ENCODE measurements around the gene BMP6. TPM values are rescaled to one million over a fixed set of nuclear protein-coding genes. Genes with fewer than 3 reads are reported as not detected.

Gene BMP6
- polyA plus RNA-seq, 2 of the 4 experiments (the other 2 are of a cell fraction): 8.4 to 23.0 TPM

DNA sequence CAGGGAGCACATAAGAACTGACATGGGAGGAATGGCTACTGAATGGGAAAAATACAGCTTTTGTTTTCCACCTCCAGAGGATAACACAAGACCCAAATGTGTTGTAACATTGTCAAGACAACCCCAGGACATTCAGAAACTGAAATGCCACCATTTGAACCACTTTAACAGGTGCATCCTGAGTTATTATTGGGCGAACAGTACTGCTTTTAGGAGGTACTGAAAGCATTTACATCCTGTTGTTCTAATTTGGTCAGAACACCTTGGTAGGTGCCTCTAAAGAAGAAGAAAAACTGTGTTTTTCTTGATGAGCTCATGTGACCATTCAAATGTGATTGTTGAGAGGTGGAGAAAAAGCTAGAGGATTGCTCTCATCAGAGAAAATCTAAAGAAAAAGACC is 191.1 kb downstream of the BMP6 start:
- 52% methylated on average over 1 of the region's 1 CpG for WGBS (ENCODE audit: missing lambda C conversion rate)
- Histone ChIP-seq H3K27ac (no peak overlapping the region), H3K4me1 (0 out of 3 replicates have a peak, but pooled peaks cover 3% of the 10 kb centered on the region), H3K4me3 (no peak overlapping the region), H3K9me3 (no peaks in the 10 kb centered on the region), H3K4me2 (no peak overlapping the region)
- CTCF ChIA-PET: interaction anchor here (1.4 kb wide), 1 partner anchor 76 kb away, joined by 6 read pairs; no protein-coding TSS in a partner anchor
- ATAC-seq (no peak), DNase-seq (ENCODE audit: low read depth in 1 of 2, low spot score in 1 of 2) (no peak), FAIRE-seq (no peak)
- TF ChIP-seq RARB (CRISPR knock-in tag; IDR thresholded peaks at IDR 0.05): no peak
- no peak for TF ChIP-seq CHD2 (IDR thresholded peaks at IDR 0.05; ENCODE audit: low read length, partially characterized antibody)
- no peak for TF ChIP-seq SMC3 (IDR thresholded peaks at IDR 0.05)
- TF ChIP-seq POLR2A (IDR thresholded peaks at IDR 0.05; ENCODE audit: low read length): no peak
- no peak for TF ChIP-seq SREBF2 (IDR thresholded peaks at IDR 0.05)
- TF ChIP-seq, protein P1, sequence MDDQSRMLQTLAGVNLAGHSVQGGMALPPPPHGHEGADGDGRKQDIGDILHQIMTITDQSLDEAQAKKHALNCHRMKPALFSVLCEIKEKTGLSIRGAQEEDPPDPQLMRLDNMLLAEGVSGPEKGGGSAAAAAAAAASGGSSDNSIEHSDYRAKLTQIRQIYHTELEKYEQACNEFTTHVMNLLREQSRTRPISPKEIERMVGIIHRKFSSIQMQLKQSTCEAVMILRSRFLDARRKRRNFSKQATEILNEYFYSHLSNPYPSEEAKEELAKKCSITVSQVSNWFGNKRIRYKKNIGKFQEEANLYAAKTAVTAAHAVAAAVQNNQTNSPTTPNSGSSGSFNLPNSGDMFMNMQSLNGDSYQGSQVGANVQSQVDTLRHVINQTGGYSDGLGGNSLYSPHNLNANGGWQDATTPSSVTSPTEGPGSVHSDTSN (IDR thresholded peaks at IDR 0.05): no peak
- no peak for TF ChIP-seq TP53 (CRISPR knock-in tag; IDR thresholded peaks at IDR 0.05)
- no peak for TF ChIP-seq RCOR1 (IDR thresholded peaks at IDR 0.05; ENCODE audit: low read depth, low read length)
- no peak for TF ChIP-seq ZFP36 (IDR thresholded peaks at IDR 0.05; ENCODE audit: borderline replicate concordance, partially characterized antibody)
- TF ChIP-seq EP300 (IDR thresholded peaks at IDR 0.05): no peak
- no peak for TF ChIP-seq EHMT2 (IDR thresholded peaks at IDR 0.05; ENCODE audit: low read depth)
- TF ChIP-seq CBX8 (IDR thresholded peaks at IDR 0.05): no peak
- no peak for TF ChIP-seq HEYL (CRISPR knock-in tag; IDR thresholded peaks at IDR 0.05)
- no peak for TF ChIP-seq PHF8 (IDR thresholded peaks at IDR 0.05; ENCODE audit: borderline replicate concordance, low read depth)
- TF ChIP-seq MAZ (IDR thresholded peaks at IDR 0.05; ENCODE audit: borderline replicate concordance, low read depth, low read length): no peak
- POLR2A ChIA-PET: no interaction called here

DNA sequence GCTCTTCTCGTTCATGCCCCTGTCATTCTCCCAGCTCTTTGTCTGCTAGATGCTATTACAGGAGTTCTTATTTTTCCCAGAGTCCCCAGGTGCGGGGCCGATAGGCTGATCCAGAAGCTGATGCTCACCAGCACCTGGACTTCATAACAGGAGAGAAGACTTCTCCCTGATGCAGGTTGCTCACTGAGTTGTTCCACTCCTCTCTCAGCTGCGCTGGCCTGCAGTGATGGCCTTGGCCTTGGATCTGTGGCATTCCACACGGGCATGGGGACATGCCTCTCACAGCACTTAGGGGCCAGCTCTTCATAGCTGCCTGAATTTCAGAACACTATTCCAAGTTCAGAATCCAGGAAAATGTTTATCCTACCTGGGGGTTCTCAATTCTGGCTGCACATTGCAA is 191.8 kb downstream of the BMP6 start:
- Histone ChIP-seq H3K9me3 (no peaks in the 10 kb centered on the region), H3K4me2 (no peak overlapping the region), H3K27ac (no peak overlapping the region), H3K4me1 (0 out of 3 replicates have a peak, but pooled peaks cover 3% of the 10 kb centered on the region), H3K4me3 (no peak overlapping the region)
- DNase-seq (ENCODE audit: low read depth in 1 of 2, low spot score in 1 of 2) (no peak), FAIRE-seq (no peak), ATAC-seq (no peak)
- CTCF ChIA-PET: interaction anchor here (1.3 to 1.4 kb wide), 2 partner anchors 21 to 75 kb away, joined by 3 to 6 read pairs; no protein-coding TSS in a partner anchor
- WGBS (ENCODE audit: missing lambda C conversion rate): 73% methylated on average over 4 of the region's 5 CpGs
- TF ChIP-seq, protein P2, sequence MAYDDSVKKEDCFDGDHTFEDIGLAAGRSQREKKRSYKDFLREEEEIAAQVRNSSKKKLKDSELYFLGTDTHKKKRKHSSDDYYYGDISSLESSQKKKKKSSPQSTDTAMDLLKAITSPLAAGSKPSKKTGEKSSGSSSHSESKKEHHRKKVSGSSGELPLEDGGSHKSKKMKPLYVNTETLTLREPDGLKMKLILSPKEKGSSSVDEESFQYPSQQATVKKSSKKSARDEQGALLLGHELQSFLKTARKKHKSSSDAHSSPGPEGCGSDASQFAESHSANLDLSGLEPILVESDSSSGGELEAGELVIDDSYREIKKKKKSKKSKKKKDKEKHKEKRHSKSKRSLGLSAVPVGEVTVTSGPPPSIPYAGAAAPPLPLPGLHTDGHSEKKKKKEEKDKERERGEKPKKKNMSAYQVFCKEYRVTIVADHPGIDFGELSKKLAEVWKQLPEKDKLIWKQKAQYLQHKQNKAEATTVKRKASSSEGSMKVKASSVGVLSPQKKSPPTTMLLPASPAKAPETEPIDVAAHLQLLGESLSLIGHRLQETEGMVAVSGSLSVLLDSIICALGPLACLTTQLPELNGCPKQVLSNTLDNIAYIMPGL (CRISPR knock-in tag; IDR thresholded peaks at IDR 0.05; ENCODE audit: borderline replicate concordance): no peak
- TF ChIP-seq, protein P3, sequence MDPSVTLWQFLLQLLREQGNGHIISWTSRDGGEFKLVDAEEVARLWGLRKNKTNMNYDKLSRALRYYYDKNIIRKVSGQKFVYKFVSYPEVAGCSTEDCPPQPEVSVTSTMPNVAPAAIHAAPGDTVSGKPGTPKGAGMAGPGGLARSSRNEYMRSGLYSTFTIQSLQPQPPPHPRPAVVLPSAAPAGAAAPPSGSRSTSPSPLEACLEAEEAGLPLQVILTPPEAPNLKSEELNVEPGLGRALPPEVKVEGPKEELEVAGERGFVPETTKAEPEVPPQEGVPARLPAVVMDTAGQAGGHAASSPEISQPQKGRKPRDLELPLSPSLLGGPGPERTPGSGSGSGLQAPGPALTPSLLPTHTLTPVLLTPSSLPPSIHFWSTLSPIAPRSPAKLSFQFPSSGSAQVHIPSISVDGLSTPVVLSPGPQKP (IDR thresholded peaks at IDR 0.05; ENCODE audit: low read depth, low read length): no peak
- TF ChIP-seq SREBF2 (IDR thresholded peaks at IDR 0.05) (no peak), NR3C1 (IDR thresholded peaks at IDR 0.05) (no peak), CBX2 (IDR thresholded peaks at IDR 0.05; ENCODE audit: borderline replicate concordance, low read depth) (no peak), EHF (CRISPR knock-in tag; IDR thresholded peaks at IDR 0.05) (no peak), RNF2 (IDR thresholded peaks at IDR 0.05; ENCODE audit: borderline replicate concordance, low read depth) (no peak), ESRRA (IDR thresholded peaks at IDR 0.05; ENCODE audit: borderline replicate concordance, low read length) (no peak), JUNB (IDR thresholded peaks at IDR 0.05) (no peak), RAD21 (conservative IDR thresholded peaks at IDR 0.05 in 1 of 2, IDR thresholded peaks at IDR 0.05 in 1 of 2) (no peak), POLR2AphosphoS2 (conservative IDR thresholded peaks at IDR 0.05; ENCODE audit: low read length) (no peak), RCOR1 (IDR thresholded peaks at IDR 0.05; ENCODE audit: low read depth, low read length) (no peak), GATA3 (IDR thresholded peaks at IDR 0.05; ENCODE audit: borderline replicate concordance) (no peak), CHD2 (IDR thresholded peaks at IDR 0.05; ENCODE audit: low read length, partially characterized antibody) (no peak), FOXS1 (CRISPR knock-in tag; IDR thresholded peaks at IDR 0.05) (no peak), HOXA7 (CRISPR knock-in tag; IDR thresholded peaks at IDR 0.05) (no peak), CEBPB (IDR thresholded peaks at IDR 0.05) (no peak)
- TF ChIP-seq, protein P4, sequence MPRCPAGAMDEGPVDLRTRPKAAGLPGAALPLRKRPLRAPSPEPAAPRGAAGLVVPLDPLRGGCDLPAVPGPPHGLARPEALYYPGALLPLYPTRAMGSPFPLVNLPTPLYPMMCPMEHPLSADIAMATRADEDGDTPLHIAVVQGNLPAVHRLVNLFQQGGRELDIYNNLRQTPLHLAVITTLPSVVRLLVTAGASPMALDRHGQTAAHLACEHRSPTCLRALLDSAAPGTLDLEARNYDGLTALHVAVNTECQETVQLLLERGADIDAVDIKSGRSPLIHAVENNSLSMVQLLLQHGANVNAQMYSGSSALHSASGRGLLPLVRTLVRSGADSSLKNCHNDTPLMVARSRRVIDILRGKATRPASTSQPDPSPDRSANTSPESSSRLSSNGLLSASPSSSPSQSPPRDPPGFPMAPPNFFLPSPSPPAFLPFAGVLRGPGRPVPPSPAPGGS (IDR thresholded peaks at IDR 0.05): no peak
- TF ChIP-seq, protein P5, sequence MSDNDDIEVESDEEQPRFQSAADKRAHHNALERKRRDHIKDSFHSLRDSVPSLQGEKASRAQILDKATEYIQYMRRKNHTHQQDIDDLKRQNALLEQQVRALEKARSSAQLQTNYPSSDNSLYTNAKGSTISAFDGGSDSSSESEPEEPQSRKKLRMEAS (IDR thresholded peaks at IDR 0.05): no peak
- TF ChIP-seq, protein P6, sequence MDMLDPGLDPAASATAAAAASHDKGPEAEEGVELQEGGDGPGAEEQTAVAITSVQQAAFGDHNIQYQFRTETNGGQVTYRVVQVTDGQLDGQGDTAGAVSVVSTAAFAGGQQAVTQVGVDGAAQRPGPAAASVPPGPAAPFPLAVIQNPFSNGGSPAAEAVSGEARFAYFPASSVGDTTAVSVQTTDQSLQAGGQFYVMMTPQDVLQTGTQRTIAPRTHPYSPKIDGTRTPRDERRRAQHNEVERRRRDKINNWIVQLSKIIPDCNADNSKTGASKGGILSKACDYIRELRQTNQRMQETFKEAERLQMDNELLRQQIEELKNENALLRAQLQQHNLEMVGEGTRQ (IDR thresholded peaks at IDR 0.05): no peak
- POLR2A ChIA-PET: no interaction called here
